ENCODE results near the gene RP9.

RP9 gene

DNA sequence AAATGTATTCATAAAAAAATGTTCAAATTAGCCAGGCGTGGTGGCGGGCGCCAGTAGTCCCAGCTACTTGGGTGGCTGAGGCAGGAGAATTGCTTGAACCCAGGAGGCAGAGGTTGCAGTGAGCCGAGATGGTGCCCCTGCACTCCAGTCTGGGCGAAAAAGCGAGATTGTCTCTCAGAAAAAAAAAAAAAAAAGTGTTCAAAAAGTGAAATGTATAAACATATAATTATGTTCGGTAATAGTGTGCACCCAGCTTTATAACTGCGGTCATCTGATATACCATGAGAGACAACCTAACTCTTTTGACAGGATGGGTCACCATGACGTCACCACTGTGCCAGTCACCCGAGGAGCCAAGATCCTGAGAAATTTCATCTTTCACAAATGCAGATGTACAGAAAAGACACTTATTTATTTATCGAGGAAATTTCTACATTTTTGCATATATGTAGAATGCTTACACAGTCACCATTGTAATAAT, 594 bp upstream of the RP9 start (continued):
- TF ChIP-seq, protein P1, sequence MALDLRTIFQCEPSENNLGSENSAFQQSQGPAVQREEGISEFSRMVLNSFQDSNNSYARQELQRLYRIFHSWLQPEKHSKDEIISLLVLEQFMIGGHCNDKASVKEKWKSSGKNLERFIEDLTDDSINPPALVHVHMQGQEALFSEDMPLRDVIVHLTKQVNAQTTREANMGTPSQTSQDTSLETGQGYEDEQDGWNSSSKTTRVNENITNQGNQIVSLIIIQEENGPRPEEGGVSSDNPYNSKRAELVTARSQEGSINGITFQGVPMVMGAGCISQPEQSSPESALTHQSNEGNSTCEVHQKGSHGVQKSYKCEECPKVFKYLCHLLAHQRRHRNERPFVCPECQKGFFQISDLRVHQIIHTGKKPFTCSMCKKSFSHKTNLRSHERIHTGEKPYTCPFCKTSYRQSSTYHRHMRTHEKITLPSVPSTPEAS (tag by site-specific recombination; IDR thresholded peaks at IDR 0.05), result 0 out of 2 replicates have a peak, but pooled peaks have one; percentile 21
- TF ChIP-seq, protein P2, sequence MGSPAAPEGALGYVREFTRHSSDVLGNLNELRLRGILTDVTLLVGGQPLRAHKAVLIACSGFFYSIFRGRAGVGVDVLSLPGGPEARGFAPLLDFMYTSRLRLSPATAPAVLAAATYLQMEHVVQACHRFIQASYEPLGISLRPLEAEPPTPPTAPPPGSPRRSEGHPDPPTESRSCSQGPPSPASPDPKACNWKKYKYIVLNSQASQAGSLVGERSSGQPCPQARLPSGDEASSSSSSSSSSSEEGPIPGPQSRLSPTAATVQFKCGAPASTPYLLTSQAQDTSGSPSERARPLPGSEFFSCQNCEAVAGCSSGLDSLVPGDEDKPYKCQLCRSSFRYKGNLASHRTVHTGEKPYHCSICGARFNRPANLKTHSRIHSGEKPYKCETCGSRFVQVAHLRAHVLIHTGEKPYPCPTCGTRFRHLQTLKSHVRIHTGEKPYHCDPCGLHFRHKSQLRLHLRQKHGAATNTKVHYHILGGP (tag by site-specific recombination; IDR thresholded peaks at IDR 0.05), result no peak
- TF ChIP-seq, protein P3, sequence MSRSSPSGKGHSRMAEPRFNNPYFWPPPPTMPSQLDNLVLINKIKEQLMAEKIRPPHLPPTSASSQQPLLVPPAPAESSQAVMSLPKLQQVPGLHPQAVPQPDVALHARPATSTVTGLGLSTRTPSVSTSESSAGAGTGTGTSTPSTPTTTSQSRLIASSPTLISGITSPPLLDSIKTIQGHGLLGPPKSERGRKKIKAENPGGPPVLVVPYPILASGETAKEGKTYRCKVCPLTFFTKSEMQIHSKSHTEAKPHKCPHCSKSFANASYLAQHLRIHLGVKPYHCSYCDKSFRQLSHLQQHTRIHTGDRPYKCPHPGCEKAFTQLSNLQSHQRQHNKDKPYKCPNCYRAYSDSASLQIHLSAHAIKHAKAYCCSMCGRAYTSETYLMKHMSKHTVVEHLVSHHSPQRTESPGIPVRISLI (tag by site-specific recombination; IDR thresholded peaks at IDR 0.05), result peak; percentile 78; the same call in 1 of the 2 replicates
- TF ChIP-seq ZXDB (tag by site-specific recombination; IDR thresholded peaks at IDR 0.05) (peak; percentile 45; the same call in 1 of the 2 replicates), KLF8 (tag by site-specific recombination; IDR thresholded peaks at IDR 0.05) (0 out of 2 replicates have a peak, but pooled peaks have one; percentile 42), ZNF571 (tag by site-specific recombination; IDR thresholded peaks at IDR 0.05) (no peak), ZNF555 (tag by site-specific recombination; conservative IDR thresholded peaks at IDR 0.05) (no peak), OSR2 (tag by site-specific recombination; IDR thresholded peaks at IDR 0.05) (peak; percentile 38), ZBTB21 (tag by site-specific recombination; IDR thresholded peaks at IDR 0.05) (peak; percentile 61), ZNF433 (tag by site-specific recombination; IDR thresholded peaks at IDR 0.05; ENCODE audit: low read depth) (no peak), ZBTB17 (tag by site-specific recombination; IDR thresholded peaks at IDR 0.05) (peak; percentile 40; the same call in 1 of the 2 replicates)
- TF ChIP-seq, protein P4, sequence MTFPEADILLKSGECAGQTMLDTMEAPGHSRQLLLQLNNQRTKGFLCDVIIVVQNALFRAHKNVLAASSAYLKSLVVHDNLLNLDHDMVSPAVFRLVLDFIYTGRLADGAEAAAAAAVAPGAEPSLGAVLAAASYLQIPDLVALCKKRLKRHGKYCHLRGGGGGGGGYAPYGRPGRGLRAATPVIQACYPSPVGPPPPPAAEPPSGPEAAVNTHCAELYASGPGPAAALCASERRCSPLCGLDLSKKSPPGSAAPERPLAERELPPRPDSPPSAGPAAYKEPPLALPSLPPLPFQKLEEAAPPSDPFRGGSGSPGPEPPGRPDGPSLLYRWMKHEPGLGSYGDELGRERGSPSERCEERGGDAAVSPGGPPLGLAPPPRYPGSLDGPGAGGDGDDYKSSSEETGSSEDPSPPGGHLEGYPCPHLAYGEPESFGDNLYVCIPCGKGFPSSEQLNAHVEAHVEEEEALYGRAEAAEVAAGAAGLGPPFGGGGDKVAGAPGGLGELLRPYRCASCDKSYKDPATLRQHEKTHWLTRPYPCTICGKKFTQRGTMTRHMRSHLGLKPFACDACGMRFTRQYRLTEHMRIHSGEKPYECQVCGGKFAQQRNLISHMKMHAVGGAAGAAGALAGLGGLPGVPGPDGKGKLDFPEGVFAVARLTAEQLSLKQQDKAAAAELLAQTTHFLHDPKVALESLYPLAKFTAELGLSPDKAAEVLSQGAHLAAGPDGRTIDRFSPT (tag by site-specific recombination; IDR thresholded peaks at IDR 0.05), result no peak
- TF ChIP-seq, protein P5, sequence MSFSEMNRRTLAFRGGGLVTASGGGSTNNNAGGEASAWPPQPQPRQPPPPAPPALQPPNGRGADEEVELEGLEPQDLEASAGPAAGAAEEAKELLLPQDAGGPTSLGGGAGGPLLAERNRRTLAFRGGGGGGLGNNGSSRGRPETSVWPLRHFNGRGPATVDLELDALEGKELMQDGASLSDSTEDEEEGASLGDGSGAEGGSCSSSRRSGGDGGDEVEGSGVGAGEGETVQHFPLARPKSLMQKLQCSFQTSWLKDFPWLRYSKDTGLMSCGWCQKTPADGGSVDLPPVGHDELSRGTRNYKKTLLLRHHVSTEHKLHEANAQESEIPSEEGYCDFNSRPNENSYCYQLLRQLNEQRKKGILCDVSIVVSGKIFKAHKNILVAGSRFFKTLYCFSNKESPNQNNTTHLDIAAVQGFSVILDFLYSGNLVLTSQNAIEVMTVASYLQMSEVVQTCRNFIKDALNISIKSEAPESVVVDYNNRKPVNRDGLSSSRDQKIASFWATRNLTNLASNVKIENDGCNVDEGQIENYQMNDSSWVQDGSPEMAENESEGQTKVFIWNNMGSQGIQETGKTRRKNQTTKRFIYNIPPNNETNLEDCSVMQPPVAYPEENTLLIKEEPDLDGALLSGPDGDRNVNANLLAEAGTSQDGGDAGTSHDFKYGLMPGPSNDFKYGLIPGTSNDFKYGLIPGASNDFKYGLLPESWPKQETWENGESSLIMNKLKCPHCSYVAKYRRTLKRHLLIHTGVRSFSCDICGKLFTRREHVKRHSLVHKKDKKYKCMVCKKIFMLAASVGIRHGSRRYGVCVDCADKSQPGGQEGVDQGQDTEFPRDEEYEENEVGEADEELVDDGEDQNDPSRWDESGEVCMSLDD (tag by site-specific recombination; IDR thresholded peaks at IDR 0.05), result 0 out of 2 replicates have a peak, but pooled peaks have one; percentile 24
- TF ChIP-seq, protein P6, sequence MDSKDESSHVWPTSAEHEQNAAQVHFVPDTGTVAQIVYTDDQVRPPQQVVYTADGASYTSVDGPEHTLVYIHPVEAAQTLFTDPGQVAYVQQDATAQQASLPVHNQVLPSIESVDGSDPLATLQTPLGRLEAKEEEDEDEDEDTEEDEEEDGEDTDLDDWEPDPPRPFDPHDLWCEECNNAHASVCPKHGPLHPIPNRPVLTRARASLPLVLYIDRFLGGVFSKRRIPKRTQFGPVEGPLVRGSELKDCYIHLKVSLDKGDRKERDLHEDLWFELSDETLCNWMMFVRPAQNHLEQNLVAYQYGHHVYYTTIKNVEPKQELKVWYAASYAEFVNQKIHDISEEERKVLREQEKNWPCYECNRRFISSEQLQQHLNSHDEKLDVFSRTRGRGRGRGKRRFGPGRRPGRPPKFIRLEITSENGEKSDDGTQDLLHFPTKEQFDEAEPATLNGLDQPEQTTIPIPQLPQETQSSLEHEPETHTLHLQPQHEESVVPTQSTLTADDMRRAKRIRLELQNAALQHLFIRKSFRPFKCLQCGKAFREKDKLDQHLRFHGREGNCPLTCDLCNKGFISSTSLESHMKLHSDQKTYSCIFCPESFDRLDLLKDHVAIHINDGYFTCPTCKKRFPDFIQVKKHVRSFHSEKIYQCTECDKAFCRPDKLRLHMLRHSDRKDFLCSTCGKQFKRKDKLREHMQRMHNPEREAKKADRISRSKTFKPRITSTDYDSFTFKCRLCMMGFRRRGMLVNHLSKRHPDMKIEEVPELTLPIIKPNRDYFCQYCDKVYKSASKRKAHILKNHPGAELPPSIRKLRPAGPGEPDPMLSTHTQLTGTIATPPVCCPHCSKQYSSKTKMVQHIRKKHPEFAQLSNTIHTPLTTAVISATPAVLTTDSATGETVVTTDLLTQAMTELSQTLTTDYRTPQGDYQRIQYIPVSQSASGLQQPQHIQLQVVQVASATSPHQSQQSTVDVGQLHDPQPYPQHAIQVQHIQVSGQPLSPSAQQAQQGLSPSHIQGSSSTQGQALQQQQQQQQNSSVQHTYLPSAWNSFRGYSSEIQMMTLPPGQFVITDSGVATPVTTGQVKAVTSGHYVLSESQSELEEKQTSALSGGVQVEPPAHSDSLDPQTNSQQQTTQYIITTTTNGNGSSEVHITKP (tag by site-specific recombination; IDR thresholded peaks at IDR 0.05), result peak; percentile 51
- TF ChIP-seq, protein P7, sequence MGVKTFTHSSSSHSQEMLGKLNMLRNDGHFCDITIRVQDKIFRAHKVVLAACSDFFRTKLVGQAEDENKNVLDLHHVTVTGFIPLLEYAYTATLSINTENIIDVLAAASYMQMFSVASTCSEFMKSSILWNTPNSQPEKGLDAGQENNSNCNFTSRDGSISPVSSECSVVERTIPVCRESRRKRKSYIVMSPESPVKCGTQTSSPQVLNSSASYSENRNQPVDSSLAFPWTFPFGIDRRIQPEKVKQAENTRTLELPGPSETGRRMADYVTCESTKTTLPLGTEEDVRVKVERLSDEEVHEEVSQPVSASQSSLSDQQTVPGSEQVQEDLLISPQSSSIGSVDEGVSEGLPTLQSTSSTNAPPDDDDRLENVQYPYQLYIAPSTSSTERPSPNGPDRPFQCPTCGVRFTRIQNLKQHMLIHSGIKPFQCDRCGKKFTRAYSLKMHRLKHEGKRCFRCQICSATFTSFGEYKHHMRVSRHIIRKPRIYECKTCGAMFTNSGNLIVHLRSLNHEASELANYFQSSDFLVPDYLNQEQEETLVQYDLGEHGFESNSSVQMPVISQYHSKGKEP (tag by site-specific recombination; IDR thresholded peaks at IDR 0.05), result no peak

All from HEK293 (cell line).